Vagina (tissue), 2 donors: ENCODE measurements around the gene VPS9D1.

Experiments
- POLR2AphosphoS5 ChIP-seq, 2 donors: sonication (generic); formaldehyde crosslinking; IDR thresholded peaks; one replicate each; pipeline ENCODE4 v1.9.0; 2017; ENCODE audit warnings: antibody characterized with exemption in 2 of 2, mild to moderate bottlenecking in 2 of 2, low read depth in 1 of 2; ENCODE audit not compliant: insufficient read depth in 1 of 2
- TF ChIP-seq, protein P1 (sequence below), 3 experiments: fragments of 450-650 bp in 2 of 3; fragments of 200-600 bp in 1 of 3; sonication (generic) in 1 of 3; IDR thresholded peaks; one replicate each; pipeline ENCODE4 v1.5.1; 2017 to 2019; ENCODE audit warnings: antibody characterized with exemption in 3 of 3, mild to moderate bottlenecking in 2 of 3, moderate library complexity in 2 of 3

DNA sequence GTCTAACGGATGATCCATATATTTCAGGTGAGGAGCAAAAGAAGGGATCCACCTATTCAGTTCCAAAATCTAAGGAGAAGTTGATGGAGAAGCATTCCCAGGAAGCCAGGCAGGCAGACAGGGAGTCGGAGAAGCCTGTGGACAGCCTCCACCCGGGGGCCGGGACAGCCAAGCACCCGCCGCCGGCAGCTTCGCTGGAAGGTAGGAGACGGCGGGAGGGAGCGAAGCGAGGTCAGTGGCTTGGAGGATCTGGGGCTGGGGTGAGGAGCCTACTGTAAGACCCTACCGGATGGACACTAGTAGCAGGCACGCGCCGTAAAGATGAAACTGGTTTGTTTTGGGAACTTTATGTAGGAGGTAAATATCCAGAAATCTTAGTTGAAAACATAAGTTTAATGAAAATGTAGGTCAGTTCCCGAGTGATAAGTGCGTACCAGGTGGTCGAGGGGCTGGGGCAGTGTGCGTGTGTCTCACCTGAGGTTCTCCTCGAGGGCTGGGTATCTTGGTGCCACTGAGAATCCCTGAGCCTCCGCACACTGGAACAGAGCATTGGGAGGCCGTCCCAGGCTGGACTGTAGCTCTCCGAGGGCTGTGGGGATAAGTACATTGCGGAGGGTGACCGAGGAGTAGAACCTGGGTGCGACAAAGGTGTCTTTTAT lies 62.3 kb downstream of the VPS9D1 start:
- TF ChIP-seq, protein P1, sequence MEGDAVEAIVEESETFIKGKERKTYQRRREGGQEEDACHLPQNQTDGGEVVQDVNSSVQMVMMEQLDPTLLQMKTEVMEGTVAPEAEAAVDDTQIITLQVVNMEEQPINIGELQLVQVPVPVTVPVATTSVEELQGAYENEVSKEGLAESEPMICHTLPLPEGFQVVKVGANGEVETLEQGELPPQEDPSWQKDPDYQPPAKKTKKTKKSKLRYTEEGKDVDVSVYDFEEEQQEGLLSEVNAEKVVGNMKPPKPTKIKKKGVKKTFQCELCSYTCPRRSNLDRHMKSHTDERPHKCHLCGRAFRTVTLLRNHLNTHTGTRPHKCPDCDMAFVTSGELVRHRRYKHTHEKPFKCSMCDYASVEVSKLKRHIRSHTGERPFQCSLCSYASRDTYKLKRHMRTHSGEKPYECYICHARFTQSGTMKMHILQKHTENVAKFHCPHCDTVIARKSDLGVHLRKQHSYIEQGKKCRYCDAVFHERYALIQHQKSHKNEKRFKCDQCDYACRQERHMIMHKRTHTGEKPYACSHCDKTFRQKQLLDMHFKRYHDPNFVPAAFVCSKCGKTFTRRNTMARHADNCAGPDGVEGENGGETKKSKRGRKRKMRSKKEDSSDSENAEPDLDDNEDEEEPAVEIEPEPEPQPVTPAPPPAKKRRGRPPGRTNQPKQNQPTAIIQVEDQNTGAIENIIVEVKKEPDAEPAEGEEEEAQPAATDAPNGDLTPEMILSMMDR (IDR thresholded peaks at IDR 0.05), result no peak
- no peak for TF ChIP-seq POLR2AphosphoS5 (IDR thresholded peaks at IDR 0.05; ENCODE audit: insufficient read depth in 1 of 2, low read depth in 1 of 2)
